ENCODE results near the gene POLR2E.
A peak's percentile ranks its signal among the peaks of the same experiment; 100 is the strongest.

POLR2E gene

GRCh38 chr19:1093330-1093729 lies 1.8 kb downstream of the POLR2E start:
- no peak for DNase-seq

GRCh38 chr19:1091544-1092175 lies 3.5 kb downstream of the POLR2E start:
- no peak for DNase-seq

GRCh38 chr19:1090731-1091543 lies 4.2 kb downstream of the POLR2E start:
- DNase-seq, result no peak

DNA sequence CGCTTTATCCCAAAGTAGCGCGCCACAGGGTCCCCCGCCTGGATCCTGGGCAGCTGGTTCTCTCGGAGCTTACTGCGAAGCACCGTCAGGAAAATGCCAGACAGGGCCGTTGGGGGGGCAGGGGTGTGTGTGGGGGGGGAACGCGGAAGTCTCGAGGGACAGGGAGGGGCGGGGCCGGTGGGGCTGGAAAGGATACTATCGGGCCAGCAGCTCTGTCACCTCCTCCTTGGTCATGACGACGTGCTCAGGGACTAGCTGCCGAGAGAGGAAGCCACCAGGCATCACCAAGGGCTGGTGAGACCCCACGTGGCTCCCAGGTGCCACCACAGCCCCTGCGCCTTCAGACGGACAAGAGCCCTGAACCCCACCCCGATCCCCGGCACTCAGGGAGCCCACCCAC lies 5.3 kb downstream of the POLR2E start:
- DNase-seq, result no peak

DNA sequence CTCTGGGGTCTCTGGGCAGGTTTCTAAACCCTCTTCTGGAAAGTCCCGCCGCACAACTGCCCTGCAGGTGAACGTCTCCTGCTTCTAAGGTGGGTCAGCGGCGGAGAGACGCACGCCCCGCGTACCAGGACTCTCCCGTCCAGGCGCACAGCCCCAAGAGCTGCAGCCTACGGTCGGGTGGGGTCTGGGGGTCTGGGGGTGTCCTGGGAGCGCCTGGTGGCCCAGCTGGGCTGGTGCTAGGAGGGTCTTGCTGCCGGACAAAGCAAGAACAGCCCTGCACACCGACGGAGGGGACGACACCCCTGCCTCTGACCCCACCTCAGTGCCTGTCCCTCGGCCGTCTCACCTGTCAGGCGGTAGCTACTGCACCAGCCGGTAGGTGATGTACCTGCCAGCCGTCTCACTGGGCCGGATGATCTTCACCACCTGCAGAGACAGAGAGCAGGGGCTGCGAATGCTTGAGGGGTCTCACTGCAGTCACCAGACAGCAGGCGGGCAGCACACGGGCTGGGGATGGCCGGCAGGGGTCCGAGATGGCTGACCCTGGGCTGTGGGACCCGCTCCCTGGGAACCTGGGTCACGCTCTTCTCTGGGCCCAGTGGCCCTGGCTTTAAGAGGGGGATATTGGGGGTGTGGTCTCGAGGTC lies 5.9 kb downstream of the POLR2E start:
- no peak for DNase-seq

DNA sequence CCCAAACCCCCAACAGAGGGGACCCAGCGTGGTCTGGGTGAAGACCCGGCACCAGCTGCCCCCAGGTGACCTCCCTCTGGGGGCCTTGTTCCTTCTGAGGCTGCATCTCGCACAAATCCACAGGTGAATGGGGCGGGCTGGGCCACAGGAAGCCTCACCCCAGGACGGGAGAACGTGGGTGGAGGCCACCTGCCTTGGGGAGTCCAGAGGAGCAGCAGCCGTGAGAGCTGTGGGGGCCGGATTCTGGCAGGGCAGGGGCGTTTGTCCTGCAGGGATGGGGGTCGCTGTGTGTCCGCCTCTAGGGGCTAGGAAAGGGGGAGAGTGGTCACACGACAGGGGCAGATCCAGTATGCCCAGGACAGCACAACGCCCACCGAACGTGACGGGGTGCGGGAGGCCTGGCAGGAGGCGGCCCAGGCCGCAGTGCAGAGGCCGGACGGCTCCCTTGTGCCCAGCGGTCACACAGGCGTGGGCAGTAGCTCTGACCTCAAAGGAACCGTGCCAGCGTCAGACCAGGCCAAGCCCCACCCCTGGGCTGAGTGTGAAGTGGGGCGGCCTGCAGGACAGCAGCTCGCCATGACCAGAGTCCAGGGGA lies 6.7 kb downstream of the POLR2E start:
- DNase-seq, result peak in 1 of 4 experiments; percentile 44

- DNase-seq, result peak in 2 of 4 experiments; percentile 31 to 52
These were observed 7.3 kb downstream of the POLR2E start for GRCh38 chr19:1087813-1088415.

DNA sequence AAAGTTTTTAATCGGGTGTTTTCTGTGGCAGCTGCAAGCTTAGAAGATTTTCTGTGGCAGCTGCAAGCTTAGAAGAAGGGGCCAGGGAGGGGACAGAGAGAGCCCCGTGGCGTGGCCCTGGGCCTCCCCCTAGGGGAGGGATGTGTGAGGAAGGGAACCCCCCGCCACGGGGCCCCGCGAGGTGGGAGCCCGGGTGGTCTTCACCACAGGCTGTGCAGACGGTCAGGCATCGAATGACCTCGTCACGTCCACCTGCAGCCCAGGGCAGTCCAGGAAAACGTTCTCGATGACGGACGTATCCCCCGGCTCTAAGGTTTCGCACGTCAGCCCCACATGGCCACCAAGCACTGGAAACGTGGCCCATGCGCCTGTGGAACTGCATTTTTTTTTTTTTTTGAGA lies 8.6 kb downstream of the POLR2E start:
- no peak for DNase-seq

DNA sequence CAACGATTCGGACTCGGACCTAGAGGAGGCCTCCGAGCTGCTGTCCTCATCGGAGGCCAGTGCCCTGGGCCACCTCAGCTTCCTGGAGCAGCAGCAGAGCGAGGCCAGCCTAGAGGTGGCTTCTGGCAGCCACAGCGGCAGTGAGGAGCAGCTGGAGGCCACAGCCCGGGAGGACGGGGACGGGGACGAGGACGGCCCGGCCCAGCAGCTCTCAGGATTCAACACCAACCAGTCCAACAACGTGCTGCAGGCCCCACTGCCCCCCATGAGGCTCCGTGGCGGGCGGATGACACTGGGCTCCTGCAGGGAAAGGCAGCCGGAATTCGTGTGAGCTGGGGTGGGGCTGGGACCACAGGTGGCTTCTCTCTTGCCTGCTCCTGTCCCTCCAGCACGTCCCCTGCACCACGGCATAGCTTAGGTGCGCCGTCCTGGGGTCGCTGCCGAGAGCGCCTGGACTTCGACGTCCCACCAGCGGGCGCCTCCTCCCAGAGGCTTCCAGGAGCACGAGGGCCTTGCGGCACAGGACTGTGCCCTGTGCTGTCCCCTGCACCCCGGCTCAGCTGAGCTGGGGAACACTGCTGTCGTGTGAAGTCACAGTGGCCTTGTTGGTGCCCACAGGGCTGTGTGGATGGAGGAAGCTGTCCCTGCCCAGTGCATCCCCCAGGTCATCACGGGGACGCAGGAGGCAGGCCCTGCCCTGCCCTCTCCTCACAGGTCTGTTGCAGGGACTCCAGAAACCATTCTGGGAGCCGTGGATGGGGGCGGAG lies 9.3 kb downstream of the POLR2E start:
- no peak for DNase-seq

DNA sequence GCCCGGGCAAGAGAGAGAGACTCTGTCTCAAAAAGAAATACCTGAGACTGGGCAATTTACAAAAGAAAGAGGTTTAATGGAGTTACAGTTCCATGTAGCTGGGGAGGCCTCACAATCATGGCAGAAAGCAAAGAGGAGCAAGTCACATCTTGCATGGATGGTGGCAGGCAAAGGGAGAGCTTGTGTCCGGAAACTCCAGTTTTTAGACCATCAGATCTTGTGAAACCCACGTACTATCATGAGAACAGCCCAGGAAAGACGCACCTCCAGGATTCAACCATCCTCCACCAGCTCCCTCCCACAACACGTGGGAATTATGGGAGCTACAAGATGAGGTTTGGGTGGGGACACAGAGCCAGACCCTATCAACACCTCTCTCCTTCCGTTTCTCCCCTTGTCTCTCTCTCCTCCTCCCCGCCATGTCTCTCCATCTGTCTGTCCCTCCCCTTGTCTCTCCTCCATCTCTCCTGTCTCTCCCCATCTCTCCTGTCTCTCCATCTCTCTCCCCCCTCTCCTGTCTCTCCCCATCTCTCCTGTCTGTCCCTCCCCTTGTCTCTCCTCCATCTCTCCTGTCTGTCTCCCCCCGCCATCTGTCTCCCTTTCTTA lies 10.0 kb downstream of the POLR2E start:
- DNase-seq, result no peak

- no peak for DNase-seq
These were observed 10.9 kb downstream of the POLR2E start for GRCh38 chr19:1084024-1084868.

GRCh38 chr19:1082928-1083816 lies 12.0 kb downstream of the POLR2E start:
- DNase-seq, result no peak

DNA sequence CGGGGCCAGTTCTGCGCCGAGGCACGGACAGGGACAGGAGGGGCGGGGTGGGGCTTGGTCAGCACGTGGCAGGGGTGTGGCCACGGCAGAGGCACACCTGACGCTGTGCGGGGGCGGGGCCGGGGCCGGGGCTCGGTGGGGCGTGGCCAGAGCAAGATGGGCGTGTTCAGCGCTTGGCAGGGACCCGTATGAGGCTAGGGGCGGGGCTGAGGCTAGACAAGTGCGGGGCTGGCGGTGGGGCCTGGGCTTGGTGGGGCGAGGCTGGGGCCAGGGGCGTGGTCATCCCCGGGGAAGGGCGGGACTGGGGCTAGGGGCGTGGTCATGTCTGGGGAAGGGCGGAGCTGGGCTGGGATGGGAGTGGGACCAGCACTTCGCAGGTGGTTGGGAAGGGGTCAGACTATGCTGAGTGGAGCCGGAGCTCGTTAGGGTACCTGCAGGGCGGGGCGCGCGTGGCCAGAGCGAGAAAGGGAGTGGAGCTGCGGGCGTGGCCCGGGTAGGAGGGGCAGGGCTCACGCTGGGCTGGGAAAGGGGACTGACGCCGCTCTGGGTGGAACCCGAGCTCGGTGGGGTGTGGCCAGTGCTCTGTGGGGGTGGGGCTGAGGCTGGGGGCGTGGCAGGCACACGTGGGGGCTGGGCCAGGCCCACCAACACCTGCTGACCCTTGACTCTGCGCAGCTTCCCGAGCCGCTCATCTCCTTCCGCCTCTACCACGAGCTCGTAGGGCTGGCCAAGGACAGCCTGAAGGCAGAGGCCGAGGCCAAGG lies 12.8 kb downstream of the POLR2E start:
- DNase-seq, result peak; percentile 43 to 83 (median 66)

DNA sequence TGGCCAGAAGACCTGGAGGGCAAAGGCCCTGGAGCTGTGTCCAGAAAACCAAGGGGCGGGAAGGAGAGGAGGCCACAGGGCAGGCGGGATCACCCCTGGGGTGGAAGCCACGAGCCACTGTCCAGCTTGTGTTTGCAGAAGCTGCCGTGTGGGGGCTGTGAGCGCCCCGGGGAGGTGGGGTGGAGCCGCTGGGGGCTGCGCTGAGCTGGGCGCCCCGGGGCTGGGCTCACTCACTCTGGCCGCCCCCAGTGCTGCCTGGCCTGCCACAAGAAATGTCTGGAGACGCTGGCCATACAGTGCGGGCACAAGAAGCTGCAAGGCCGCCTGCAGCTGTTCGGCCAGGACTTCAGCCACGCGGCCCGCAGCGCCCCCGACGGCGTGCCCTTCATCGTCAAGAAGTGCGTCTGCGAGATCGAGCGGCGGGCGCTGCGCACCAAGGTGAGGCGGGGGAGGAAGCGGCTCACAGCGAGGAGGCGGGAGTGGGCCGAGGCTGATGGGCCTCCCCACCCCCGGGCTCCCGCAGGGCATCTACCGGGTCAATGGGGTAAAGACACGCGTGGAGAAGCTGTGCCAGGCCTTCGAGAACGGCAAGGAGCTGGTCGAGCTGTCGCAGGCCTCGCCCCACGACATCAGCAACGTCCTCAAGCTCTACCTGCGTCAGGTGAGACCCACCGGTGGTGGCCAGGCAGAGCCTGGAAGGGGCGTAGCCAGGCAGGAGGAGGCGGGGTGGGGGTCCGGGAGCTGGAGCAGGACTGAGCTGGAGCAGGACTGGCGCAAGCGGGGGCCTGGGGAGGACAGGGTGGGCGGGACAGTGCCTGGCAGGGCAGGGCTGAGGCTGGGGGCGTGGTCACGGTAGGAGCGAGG lies 13.6 kb downstream of the POLR2E start:
- no peak for DNase-seq

- DNase-seq, result no peak
These were observed 14.6 kb downstream of the POLR2E start for GRCh38 chr19:1080360-1081161.

DNA sequence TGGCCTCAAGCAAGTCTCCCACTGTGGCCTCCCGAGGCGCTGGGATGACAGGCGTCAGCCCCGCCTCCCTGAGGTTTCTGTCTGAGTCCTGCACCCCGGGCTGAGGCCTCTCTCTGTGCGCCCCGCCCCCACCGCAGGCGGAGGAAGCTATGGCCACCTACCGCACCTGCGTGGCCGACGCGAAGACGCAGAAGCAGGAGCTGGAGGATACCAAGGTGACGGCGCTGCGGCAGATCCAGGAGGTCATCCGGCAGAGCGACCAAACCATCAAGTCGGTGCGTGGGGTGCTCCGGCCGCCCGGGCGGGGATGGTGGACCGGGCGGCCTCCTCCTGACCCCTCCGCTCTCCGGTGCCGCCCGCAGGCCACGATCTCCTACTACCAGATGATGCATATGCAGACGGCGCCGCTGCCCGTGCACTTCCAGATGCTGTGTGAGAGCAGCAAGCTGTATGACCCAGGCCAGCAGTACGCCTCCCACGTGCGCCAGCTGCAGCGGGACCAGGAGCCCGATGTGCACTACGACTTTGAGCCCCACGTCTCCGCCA lies 15.5 kb downstream of the POLR2E start:
- peak in 2 of 4 experiments; percentile 26 to 53 for DNase-seq

DNA sequence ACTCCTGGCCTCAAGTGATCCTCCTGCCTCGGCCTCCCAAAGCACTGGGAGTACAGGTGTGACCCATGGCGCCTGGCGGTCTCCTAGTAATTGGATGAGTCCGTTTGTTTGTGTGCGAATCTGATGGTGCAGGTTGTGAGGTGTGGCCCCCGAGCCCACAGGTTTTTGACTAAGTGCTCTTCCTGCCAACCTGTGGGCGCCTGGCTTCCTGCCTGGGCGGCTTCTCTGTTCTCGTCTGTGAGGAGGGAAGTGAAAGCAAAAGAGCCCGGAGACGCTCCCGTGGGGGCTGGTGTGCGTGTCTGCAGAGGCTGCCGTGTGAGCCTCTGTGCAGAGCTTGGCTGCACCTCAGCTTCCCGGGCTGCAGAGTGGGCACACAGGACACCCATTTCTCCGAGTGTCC lies 18.2 kb downstream of the POLR2E start:
- DNase-seq, result peak; percentile 64 to 88 (median 76)

Data from activated naive CD4-positive, alpha-beta T cell (primary cell).